ENCODE measurements around the gene FAM149A.

Gene FAM149A

GRCh38 chr4:186069729-186070128, 34.8 kb upstream of the FAM149A start:
- no peak for DNase-seq (ENCODE audit: low spot score)

GRCh38 chr4:186072516-186072915, 32.0 kb upstream of the FAM149A start:
- TF ChIP-seq CTCF (IDR thresholded peaks at IDR 0.05; ENCODE audit: extremely low read depth, missing control alignments) = no peak
- DNase-seq (ENCODE audit: low spot score) = no peak

More at GRCh38 chr4:186069729-186070128, 34.8 kb upstream of the FAM149A start:
- no peak for TF ChIP-seq CTCF (IDR thresholded peaks at IDR 0.05; ENCODE audit: extremely low read depth, missing control alignments)

GRCh38 chr4:186074189-186074588, 30.3 kb upstream of the FAM149A start:
- no peak for TF ChIP-seq CTCF (IDR thresholded peaks at IDR 0.05; ENCODE audit: extremely low read depth, missing control alignments)
- no peak for DNase-seq (ENCODE audit: low spot score)

GRCh38 chr4:186078981-186079638, 25.4 kb upstream of the FAM149A start:
- TF ChIP-seq CTCF (IDR thresholded peaks at IDR 0.05; ENCODE audit: extremely low read depth, missing control alignments) = no peak
- DNase-seq (ENCODE audit: low spot score) = no peak

GRCh38 chr4:186079694-186080093, 24.8 kb upstream of the FAM149A start:
- TF ChIP-seq CTCF (IDR thresholded peaks at IDR 0.05; ENCODE audit: extremely low read depth, missing control alignments) = no peak

GRCh38 chr4:186081202-186081807, 23.2 kb upstream of the FAM149A start:
- no peak for TF ChIP-seq CTCF (IDR thresholded peaks at IDR 0.05; ENCODE audit: extremely low read depth, missing control alignments)

More at GRCh38 chr4:186079694-186080093, 24.8 kb upstream of the FAM149A start:
- DNase-seq (ENCODE audit: low spot score) = no peak

GRCh38 chr4:186082221-186082620, 22.3 kb upstream of the FAM149A start:
- DNase-seq (ENCODE audit: low spot score) = no peak
- TF ChIP-seq CTCF (IDR thresholded peaks at IDR 0.05; ENCODE audit: extremely low read depth, missing control alignments) = no peak

More at GRCh38 chr4:186081202-186081807, 23.2 kb upstream of the FAM149A start:
- DNase-seq (ENCODE audit: low spot score) = no peak
